Measurements from ENCODE around the gene STX5.
"Not testable (repeated sequence)": the region's sequence is repeated elsewhere in the genome, so short reads cannot be mapped to it uniquely, and the experiment has no call there.

The STX5 gene

DNA sequence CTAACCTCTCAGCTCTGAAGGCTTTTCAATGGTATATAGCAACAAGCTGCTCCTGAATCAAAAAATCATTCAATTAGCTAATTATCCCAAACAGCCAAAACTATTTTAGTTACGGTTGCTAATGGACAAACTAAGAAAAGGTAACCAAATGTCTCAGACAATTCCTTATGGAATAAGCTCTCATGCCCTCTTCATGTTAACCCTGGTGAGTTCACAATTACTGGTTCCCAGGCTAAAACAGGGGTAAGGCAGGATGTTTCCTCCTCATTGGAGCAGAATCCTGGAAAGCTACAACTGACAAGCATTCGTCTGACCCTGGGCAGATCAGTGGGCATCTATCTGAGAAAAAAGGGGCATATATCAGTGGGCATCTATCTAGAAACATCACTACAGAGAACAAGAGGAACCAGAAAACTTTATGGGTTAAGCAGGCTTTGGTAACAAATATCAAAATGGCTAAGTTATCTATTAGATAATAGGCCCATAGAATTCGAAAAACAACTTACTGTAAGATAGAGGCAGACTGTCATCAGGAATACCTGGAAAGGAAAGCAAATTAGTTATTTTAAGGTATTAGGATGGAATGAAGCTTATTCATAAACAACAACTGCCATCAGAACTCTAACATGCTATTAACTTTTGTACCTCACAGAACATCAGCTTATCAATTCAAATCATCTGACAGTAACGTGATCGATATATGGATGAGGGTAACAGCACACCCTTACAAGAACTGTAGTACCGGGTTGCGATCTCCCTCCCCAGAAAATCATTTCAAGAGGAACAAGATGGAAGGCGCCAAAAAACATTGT, 22.4 kb upstream of the STX5 start:
- DNase-seq (ENCODE audit: low read depth) = no peak

GRCh38 chr11:62853279-62853965, 21.6 kb upstream of the STX5 start:
- no peak for DNase-seq (ENCODE audit: low read depth)

- DNase-seq (ENCODE audit: low read depth) = no peak
Observed at GRCh38 chr11:62852523-62853188, 20.8 kb upstream of the STX5 start.

DNA sequence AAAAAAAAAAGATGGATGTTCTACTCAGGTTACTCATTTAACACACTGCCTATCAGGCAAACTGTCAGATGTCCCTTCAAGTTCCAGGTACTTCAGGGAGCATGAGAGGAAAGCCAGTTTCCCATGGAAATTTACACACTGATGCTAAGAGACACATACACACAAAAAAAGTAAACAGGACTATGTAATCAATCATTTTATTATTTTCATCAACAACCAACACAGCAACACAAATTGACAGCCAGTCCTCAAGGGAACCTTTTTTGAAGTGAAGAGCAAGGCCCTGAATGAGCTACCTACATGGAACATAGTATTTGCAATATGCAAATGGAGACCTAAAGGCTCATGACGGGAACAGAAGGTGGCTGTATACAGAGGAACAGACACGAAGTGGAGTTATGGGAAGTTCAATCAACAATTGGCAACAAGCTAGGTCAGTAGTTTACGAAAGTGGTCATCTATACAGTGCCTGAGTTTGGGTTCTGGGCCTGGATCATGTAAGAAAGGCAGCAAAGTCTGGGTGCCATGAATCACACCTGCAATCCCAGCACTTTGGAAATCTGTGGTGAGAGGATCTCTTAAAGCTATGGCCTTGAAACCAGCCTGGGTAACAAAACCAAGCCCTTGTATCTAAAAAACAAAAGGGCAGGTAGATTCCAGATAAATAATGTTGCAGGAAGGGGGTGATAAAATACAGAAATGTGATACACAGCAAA, 20.1 kb upstream of the STX5 start:
- no peak for DNase-seq (ENCODE audit: low read depth)

DNA sequence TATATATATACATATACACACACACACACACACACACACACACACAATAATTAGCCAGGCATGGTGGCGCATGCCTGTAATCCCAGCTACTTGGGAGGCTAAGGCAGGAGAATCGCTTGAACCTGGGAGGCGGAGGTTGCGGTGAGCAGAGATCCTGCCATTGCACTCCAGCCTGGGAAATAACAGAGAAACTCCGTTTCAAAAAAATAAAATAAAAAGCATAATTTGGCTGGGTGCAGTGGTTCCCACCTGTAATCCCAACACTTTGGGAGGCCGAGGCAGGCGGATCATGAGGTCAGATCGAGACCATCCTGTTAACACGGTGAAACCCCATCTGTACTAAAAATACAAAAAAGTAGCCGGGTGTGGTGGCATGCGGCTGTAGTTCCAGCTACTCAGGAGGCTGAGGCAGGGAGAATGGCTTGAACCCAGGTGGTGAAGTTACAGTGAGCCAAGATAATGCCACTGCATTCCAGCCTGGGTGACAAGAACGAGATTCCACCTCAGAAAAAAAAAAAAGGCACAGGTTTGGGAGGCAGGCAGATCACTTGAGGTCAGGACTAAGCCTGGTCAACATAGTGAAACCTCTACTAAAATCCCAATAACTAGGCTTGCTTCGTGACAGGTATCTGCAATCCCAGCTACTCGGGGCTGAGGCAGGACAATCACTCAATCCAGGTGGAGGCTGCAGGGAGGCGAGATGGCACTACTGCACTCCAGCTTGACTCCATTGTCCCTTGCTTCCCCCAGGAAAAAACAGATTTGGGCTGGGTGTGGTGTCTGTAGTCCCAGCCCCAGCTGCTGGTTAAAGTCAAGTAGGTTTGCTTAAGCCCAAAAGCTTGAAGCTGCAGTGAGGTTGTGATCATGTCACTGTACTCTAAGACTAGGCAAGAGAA, 19.3 kb upstream of the STX5 start:
- no peak for DNase-seq (ENCODE audit: low read depth)

- no peak for DNase-seq (ENCODE audit: low read depth)
Observed at GRCh38 chr11:62847767-62848314, 16.0 kb upstream of the STX5 start.

GRCh38 chr11:62846177-62846576, 14.3 kb upstream of the STX5 start:
- DNase-seq (ENCODE audit: low read depth) = no peak

GRCh38 chr11:62844154-62844553, 12.3 kb upstream of the STX5 start:
- no peak for DNase-seq (ENCODE audit: low read depth)

GRCh38 chr11:62843466-62843865, 11.6 kb upstream of the STX5 start:
- DNase-seq (ENCODE audit: low read depth) = no peak

DNA sequence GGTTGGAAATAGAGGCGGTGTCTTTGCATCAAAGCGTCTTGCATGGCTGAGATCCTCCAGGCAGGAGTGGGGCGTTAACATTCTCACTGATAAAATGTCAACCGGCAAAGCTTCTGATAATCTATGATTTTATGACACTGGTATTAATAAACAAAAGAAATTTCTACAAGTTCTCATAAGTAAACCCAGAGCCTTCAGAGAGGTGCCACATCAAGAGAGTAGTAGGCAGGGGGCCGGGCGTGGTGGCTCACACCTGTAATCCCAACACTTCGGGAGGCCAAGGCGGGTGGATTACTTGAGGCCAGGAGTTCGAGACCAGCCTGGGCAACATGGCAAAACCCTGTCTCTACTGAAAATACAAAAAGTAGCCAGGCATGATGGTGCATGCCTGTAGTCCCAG, 11.0 kb upstream of the STX5 start:
- not testable (repeated sequence) for DNase-seq (ENCODE audit: low read depth)

DNA sequence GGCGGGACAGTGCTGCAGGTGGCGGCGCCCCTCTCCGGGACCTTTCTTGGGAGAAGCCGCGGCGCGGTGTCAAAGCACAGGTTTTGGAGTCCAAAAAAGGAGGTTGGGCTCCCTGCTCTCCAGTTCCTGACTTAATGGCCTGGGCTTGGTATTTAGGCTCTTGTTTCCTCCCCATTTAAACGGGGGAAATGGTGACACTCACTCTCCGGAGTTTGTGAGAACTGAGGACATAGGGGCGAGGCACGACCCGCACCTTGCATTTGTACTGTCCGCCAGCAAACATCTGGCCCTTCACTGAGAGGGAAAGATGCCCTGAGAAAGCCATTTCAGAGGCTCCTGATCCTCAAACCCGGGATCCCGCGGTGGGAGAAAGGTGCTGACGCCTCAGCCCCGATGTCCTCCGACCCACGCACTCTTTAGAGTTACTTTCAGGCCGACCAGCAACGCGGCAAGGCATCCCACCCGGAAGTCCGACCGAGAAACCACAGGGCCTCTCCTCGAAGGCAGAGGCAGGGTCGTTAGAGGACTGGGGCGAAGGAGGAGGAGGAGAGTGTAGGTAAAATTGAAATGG, 10.4 kb upstream of the STX5 start:
- DNase-seq (ENCODE audit: low read depth) = peak; percentile 46

DNA sequence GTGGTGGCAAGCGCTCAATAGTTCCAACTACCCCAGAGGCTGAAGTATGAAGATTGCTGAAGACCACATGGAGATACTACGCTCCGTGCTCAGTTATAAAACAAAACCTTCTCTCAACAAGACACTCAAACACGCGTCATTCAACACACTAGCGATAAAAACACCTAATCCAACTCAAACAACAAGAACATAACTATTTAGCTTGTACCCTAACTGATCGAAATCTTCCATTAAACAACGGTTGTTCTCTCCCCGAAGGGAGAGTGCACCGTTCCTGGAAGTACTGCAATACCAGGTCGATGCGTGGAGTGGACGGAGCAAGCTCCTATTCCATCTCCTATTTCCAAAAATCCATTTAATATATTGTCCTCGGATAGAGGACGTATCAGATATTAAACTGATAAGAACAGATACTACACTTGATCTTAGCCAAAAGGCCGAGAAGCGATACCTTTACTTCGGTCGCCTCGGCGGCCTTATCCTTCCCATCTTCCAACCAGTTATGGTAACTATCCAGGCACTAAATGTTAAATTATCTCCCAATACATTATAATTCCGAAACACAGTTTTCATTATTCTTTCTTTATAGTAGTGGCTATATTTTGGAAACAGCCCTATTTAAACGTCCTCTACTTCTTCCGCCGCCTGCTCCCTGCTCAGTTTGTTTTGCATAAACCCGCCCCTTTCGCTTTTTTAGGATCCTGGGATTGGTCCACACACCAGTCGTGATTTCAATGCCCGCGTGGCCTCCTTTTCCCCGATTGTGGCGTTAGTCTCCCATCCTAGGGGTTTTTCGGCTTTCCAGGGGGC, 9.7 kb upstream of the STX5 start:
- DNase-seq (ENCODE audit: low read depth) = peak; percentile 100

DNA sequence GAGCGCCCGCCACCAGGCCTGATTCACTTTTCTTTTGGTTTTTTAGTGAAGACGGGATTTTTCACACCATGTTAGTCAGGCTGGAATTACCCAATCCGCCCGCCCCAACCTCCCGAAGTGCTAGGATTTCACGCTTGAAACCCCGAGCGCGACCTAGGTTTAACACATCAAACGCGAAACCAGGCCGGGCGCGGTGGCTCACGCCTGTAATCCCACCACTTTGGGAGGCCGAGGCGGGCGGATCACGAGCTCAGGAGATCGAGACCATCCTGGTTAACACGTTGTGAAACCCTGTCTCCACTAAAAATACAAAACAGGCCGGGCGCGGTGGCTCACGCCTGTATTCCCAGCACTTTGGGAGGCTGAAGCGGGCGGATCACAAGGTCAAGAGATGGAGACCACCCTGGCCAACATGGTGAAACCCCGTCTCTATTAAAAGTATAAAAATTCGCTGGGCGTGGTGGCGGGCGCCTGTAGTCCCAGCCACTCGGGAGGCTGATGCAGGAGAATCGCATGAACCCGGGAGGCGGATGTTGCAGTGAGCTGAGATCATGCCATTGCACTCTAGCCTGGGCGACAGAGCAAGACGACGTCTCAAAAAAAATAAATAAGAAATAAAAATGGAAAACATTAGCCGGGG, 9.0 kb upstream of the STX5 start:
- DNase-seq (ENCODE audit: low read depth) = peak; percentile 90

DNA sequence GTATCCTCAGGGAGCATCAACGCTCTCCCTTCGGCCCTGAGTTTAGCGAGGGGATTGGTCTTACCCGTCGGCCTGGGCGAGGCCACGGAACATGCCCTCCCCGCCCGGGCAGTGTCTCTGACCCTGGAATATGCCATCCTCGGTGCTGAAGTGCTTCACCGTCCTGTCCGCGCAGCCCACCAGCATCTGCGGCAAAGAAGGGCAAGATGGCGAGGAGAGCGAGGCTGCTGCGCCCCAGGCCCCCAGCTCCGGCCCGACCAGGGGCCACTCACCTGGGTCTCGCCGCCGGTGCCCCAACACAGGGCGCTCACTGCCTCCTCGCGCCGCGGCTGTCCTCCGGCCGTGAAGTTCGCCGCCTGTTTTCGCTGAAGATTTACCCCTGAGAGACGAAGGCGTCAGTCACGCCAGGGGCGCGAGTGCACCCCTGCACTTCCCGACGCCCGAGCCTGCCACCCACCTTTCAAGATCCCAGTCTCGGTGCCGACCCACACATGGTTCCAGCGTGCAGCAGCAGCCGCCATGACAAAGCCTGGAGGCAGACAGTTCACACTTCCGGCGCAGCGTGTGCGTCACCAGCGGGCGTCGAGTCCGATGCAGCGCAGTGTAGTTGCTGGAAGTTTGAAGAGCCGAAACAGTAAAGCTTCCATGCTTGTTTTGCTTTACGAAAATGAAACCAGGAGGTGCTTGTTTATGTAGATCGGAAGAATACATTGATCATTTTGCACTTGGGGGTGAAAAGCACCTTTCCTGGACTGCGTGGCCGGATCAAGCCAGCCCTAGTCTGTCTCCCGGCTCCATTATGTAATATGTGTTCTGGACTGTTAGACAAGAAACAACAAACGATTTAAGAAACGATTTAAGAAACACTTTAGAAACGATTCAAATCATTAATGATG, 7.4 kb upstream of the STX5 start, which contains the start of gene WDR74:
Gene WDR74, minus strand, starts transcription at position 541 of the 896 bp plus-strand sequence. Its CDS starts 20 bp downstream, at position 521.
- DNase-seq (ENCODE audit: low read depth) = peak; percentile 92

DNA sequence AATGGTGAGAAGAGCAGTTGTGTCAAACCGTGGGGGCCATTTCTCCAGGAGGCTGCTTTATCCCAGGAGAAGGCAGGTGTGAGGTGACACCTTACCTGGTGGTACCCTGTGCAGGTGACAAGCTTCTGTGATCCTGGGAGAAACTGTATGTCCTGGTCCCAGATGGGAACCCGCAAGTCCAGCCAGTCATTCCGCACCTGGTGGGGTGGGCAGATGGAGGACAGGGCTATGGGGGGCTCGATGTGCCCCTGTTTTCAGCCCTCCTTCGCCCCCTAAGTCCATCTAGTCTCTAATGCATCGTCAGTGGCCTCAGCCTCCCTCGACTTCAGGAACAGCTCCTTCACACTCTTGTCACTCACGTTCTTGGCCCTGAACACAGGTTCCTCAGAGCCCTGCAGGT, 3.5 kb upstream of the STX5 start:
- no peak for DNase-seq (ENCODE audit: low read depth)

- peak; percentile 45 for DNase-seq (ENCODE audit: low read depth)
Observed at GRCh38 chr11:62832336-62833234, 734 bp upstream of the STX5 start, which contains the start of gene TEX54. TSS of gene TEX54 (minus strand) at chr11:62832841.

Data from EH (cell line).